Measurements from ENCODE around the gene PAX8. TPM values are rescaled to one million over a fixed set of nuclear protein-coding genes. Genes with fewer than 3 reads are reported as not detected.

The PAX8 gene
- total RNA-seq, 2 experiments from 2014 or later: 0.36 to 0.52 TPM

GRCh38 chr2:113246606-113247005 is 32.1 kb downstream of the PAX8 start:
- H3K4me3 Mint-ChIP-seq: no peak overlapping the region
- H3K27ac ChIP-seq (ENCODE audit: low read depth in 1 of 2, low read length in 2 of 2): no peak overlapping the region
- POLR2A ChIA-PET: interaction anchor here (1.4 kb wide), 1 partner anchor 11 kb away, joined by 6 read pairs; no protein-coding TSS in a partner anchor
- H3K4me1 ChIP-seq (ENCODE audit: insufficient read depth, low read length): peaks cover 18% of the 10 kb centered on the region
- no peak overlapping the region for H3K4me3 ChIP-seq (ENCODE audit: low read length)
- no peaks in the 10 kb centered on the region for H3K9me3 ChIP-seq (ENCODE audit: control insufficient read depth in 1 of 2, insufficient read depth in 1 of 2, low read length in 2 of 2)
- H3K27me3 Mint-ChIP-seq: no peaks in the 10 kb centered on the region
- intact Hi-C loops (cut with DNase I, micrococcal nuclease): loop anchor here (5.0 kb wide), 2 partner anchors 141 to 146 kb away; no protein-coding TSS in a partner anchor
- no peaks in the 10 kb centered on the region for H3K27me3 ChIP-seq (ENCODE audit: control insufficient read depth in 1 of 2, insufficient read depth in 2 of 2, low read length in 2 of 2)
- no peak overlapping the region for H3K27ac Mint-ChIP-seq
- DNase-seq (no peak), ATAC-seq (ENCODE audit: poor library complexity) (no peak)
- CTCF ChIA-PET: no interaction called here
- H3K4me1 Mint-ChIP-seq (ENCODE audit: low read depth): peaks cover 27% of the 10 kb centered on the region
- H3K9me3 Mint-ChIP-seq: no peaks in the 10 kb centered on the region
- no peaks in the 10 kb centered on the region for H3K36me3 ChIP-seq (ENCODE audit: insufficient read depth, low read length)
- no peaks in the 10 kb centered on the region for H3K36me3 Mint-ChIP-seq (ENCODE audit: low read depth)
- no peak for TF ChIP-seq CTCF (IDR thresholded peaks at IDR 0.05)

- no peaks in the 10 kb centered on the region for H3K27me3 ChIP-seq (ENCODE audit: control insufficient read depth in 1 of 2, insufficient read depth in 2 of 2, low read length in 2 of 2)
- intact Hi-C loops (cut with DNase I, micrococcal nuclease): loop anchor here (5.0 kb wide), 2 partner anchors 142 to 147 kb away; no protein-coding TSS in a partner anchor
- H3K36me3 ChIP-seq (ENCODE audit: insufficient read depth, low read length): no peaks in the 10 kb centered on the region
- H3K4me3 Mint-ChIP-seq: no peak overlapping the region
- H3K4me1 ChIP-seq (ENCODE audit: insufficient read depth, low read length): peaks cover 9% of the 10 kb centered on the region
- DNase-seq (no peak), ATAC-seq (ENCODE audit: poor library complexity) (no peak)
- no peaks in the 10 kb centered on the region for H3K9me3 Mint-ChIP-seq
- H3K36me3 Mint-ChIP-seq (ENCODE audit: low read depth): no peaks in the 10 kb centered on the region
- no peak overlapping the region for H3K27ac ChIP-seq (ENCODE audit: low read depth in 1 of 2, low read length in 2 of 2)
- no peak overlapping the region for H3K4me3 ChIP-seq (ENCODE audit: low read length)
- no peak for TF ChIP-seq CTCF (IDR thresholded peaks at IDR 0.05)
- H3K27me3 Mint-ChIP-seq: no peaks in the 10 kb centered on the region
- H3K27ac Mint-ChIP-seq: no peak overlapping the region
- ChIA-PET CTCF (no interaction called here), POLR2A (no interaction called here)
- no peaks in the 10 kb centered on the region for H3K9me3 ChIP-seq (ENCODE audit: control insufficient read depth in 1 of 2, insufficient read depth in 1 of 2, low read length in 2 of 2)
- peaks cover 14% of the 10 kb centered on the region for H3K4me1 Mint-ChIP-seq (ENCODE audit: low read depth)
These were observed 33.4 kb downstream of the PAX8 start for GRCh38 chr2:113245276-113245711.

GRCh38 chr2:113242327-113242726 is 36.4 kb downstream of the PAX8 start:
- H3K27ac Mint-ChIP-seq: no peak overlapping the region
- H3K27ac ChIP-seq (ENCODE audit: low read depth in 1 of 2, low read length in 2 of 2): no peak overlapping the region
- H3K27me3 ChIP-seq (ENCODE audit: control insufficient read depth in 1 of 2, insufficient read depth in 2 of 2, low read length in 2 of 2): no peaks in the 10 kb centered on the region
- TF ChIP-seq CTCF (IDR thresholded peaks at IDR 0.05): no peak
- ChIA-PET CTCF (no interaction called here), POLR2A (no interaction called here)
- no peak overlapping the region for H3K4me3 ChIP-seq (ENCODE audit: low read length)
- H3K9me3 Mint-ChIP-seq: no peaks in the 10 kb centered on the region
- H3K27me3 Mint-ChIP-seq: no peaks in the 10 kb centered on the region
- no peak overlapping the region for H3K4me3 Mint-ChIP-seq
- peaks cover 5% of the 10 kb centered on the region for H3K4me1 ChIP-seq (ENCODE audit: insufficient read depth, low read length)
- H3K9me3 ChIP-seq (ENCODE audit: control insufficient read depth in 1 of 2, insufficient read depth in 1 of 2, low read length in 2 of 2): no peaks in the 10 kb centered on the region
- H3K4me1 Mint-ChIP-seq (ENCODE audit: low read depth): peaks cover 3% of the 10 kb centered on the region
- no peaks in the 10 kb centered on the region for H3K36me3 Mint-ChIP-seq (ENCODE audit: low read depth)
- intact Hi-C loops (cut with DNase I, micrococcal nuclease): no loop called here
- H3K36me3 ChIP-seq (ENCODE audit: insufficient read depth, low read length): no peaks in the 10 kb centered on the region
- ATAC-seq (ENCODE audit: poor library complexity) (no peak), DNase-seq (no peak)
